ENCODE data around the gene FBXO48.
A peak's percentile ranks its signal among the peaks of the same experiment; 100 is the strongest.

DNA sequence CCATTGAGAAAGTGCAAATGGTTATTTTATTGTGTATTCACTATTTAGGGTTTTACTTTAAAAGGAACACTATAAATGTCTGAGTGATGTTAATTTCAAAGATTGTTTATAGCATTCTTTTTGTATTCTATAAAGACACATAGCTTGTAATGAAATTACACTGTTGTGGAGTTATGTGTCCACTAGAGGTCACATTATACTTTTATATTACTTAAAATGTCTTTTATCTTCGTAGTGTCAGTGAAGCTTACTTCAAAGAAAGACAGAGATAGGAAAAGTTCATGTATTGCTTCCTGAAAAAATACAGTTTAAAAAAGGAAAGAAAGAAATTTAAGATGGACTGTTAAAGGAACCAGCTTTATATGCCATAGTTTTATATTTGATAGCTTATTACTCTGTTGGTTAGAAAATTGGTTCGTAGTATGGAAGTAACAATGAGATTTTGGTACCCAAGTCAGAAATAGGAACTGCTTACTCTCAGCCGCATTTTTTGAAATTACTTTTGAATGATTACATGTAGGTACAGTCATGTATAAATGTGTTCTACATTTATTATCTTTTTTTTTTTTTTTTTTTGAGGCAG is 20.8 kb upstream of the FBXO48 start:
- TF ChIP-seq, protein P1, sequence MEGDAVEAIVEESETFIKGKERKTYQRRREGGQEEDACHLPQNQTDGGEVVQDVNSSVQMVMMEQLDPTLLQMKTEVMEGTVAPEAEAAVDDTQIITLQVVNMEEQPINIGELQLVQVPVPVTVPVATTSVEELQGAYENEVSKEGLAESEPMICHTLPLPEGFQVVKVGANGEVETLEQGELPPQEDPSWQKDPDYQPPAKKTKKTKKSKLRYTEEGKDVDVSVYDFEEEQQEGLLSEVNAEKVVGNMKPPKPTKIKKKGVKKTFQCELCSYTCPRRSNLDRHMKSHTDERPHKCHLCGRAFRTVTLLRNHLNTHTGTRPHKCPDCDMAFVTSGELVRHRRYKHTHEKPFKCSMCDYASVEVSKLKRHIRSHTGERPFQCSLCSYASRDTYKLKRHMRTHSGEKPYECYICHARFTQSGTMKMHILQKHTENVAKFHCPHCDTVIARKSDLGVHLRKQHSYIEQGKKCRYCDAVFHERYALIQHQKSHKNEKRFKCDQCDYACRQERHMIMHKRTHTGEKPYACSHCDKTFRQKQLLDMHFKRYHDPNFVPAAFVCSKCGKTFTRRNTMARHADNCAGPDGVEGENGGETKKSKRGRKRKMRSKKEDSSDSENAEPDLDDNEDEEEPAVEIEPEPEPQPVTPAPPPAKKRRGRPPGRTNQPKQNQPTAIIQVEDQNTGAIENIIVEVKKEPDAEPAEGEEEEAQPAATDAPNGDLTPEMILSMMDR (conservative IDR thresholded peaks at IDR 0.05; ENCODE audit: low read length), result peak; percentile 74
- no peak for TF ChIP-seq EZH2phosphoT487 (IDR thresholded peaks at IDR 0.05; ENCODE audit: borderline replicate concordance)
